ENCODE measurements around the gene PRKG1. TPM values are rescaled to one million over a fixed set of nuclear protein-coding genes. Genes with fewer than 3 reads are reported as not detected.

Gene PRKG1
- total RNA-seq, 1 experiment from 2014 or later = 0.09 TPM

DNA sequence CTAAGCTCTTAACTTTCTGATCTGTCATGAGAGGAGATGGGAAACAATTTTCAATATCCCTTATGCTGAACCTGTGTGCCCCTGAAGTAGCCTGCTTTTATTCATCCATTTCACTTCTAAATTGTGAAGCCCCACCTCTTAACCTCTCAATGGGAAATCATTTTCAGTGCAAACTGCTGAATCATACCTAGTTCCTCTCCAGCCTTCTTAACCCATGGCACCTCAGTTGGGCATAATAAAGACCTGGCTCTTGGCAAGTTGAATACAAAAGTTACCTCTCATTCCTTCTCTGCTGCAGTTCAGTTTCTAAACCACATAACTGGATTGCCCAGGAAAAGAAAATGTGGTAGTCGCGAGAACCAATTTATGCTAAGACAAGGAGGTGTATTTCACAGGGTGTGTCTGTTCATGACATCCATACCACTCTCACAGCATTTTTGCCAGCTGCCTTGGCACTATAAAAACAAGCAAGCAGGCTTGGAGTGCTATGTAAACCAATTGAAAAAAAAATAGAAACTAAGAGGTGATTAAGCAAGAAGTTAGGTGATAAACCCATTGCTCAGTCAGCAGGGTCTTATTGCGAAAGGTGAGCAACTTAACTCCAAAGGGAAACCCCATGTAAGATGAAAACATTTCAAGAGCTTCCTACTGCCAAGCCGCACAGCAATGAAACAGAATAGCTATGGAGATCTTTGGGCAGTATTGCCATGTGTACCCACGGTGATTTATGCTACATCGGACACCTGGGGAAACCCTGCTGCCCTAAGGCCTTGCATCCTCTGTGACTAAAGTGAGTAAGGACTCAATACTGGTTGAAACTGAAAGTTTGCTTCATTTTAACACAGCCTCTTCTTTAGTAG is 1182.8 kb downstream of the PRKG1 start:
- H3K27ac Mint-ChIP-seq (ENCODE audit: unreplicated experiment) = no peak overlapping the region
- no peaks in the 10 kb centered on the region for H3K27me3 Mint-ChIP-seq (ENCODE audit: insufficient read depth, unreplicated experiment)
- H3K9me3 ChIP-seq = no peaks in the 10 kb centered on the region
- H3K4me3 ChIP-seq (ENCODE audit: low read depth, low read length) = no peak overlapping the region
- H3K27me3 ChIP-seq (replicated peaks; ENCODE audit: control insufficient read depth, insufficient read depth, low read length) = no peaks in the 10 kb centered on the region
- intact Hi-C loops (cut with micrococcal nuclease; ENCODE audit: unreplicated experiment) = no loop called here
- no peak overlapping the region for H3K4me3 Mint-ChIP-seq (ENCODE audit: unreplicated experiment)
- H3K4me1 ChIP-seq = no peaks in the 10 kb centered on the region
- ChIA-PET CTCF (no interaction called here), POLR2A (no interaction called here)
- no peaks in the 10 kb centered on the region for H3K9me3 Mint-ChIP-seq (ENCODE audit: unreplicated experiment)
- H3K4me1 Mint-ChIP-seq (ENCODE audit: low read depth, unreplicated experiment) = no peaks in the 10 kb centered on the region
- no TSS peak for BruUV-seq (replicated peaks)
- H3K36me3 ChIP-seq (ENCODE audit: control insufficient read depth, insufficient read depth, low read length) = no peaks in the 10 kb centered on the region
- DNase-seq = no peak
- TF ChIP-seq, protein P1, sequence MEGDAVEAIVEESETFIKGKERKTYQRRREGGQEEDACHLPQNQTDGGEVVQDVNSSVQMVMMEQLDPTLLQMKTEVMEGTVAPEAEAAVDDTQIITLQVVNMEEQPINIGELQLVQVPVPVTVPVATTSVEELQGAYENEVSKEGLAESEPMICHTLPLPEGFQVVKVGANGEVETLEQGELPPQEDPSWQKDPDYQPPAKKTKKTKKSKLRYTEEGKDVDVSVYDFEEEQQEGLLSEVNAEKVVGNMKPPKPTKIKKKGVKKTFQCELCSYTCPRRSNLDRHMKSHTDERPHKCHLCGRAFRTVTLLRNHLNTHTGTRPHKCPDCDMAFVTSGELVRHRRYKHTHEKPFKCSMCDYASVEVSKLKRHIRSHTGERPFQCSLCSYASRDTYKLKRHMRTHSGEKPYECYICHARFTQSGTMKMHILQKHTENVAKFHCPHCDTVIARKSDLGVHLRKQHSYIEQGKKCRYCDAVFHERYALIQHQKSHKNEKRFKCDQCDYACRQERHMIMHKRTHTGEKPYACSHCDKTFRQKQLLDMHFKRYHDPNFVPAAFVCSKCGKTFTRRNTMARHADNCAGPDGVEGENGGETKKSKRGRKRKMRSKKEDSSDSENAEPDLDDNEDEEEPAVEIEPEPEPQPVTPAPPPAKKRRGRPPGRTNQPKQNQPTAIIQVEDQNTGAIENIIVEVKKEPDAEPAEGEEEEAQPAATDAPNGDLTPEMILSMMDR (IDR thresholded peaks at IDR 0.05; ENCODE audit: insufficient read depth in 1 of 2, low read depth in 1 of 2, low read length in 1 of 2, severe bottlenecking in 1 of 2, unreplicated experiment in 1 of 2) = no peak
- no peaks in the 10 kb centered on the region for H3K36me3 Mint-ChIP-seq (ENCODE audit: insufficient read depth, unreplicated experiment)

DNA sequence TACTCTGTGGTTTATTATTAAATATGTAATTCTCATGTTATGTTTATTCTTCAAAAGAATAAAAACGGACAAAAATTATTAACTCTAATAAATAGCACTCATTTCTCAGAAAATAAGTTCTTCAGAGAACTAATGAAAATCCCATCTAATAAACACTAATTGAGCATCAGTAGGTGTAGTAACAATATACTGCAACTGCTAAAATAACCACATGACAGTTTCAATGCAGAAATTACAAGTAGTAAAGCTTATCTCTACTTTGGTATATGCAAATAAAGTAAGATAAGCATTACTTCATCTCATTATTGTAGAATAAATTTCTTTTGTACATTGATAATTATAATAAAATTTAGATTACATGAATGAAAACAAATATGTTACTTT is 1183.4 kb downstream of the PRKG1 start:
- Mint-ChIP-seq H3K4me3 (ENCODE audit: unreplicated experiment) (no peak overlapping the region), H3K27ac (ENCODE audit: unreplicated experiment) (no peak overlapping the region), H3K4me1 (ENCODE audit: low read depth, unreplicated experiment) (no peaks in the 10 kb centered on the region), H3K27me3 (ENCODE audit: insufficient read depth, unreplicated experiment) (no peaks in the 10 kb centered on the region), H3K9me3 (ENCODE audit: unreplicated experiment) (no peaks in the 10 kb centered on the region), H3K36me3 (ENCODE audit: insufficient read depth, unreplicated experiment) (no peaks in the 10 kb centered on the region)
- Histone ChIP-seq H3K4me1 (no peaks in the 10 kb centered on the region), H3K27me3 (replicated peaks; ENCODE audit: control insufficient read depth, insufficient read depth, low read length) (no peaks in the 10 kb centered on the region), H3K36me3 (ENCODE audit: control insufficient read depth, insufficient read depth, low read length) (no peaks in the 10 kb centered on the region), H3K9me3 (no peaks in the 10 kb centered on the region), H3K4me3 (ENCODE audit: low read depth, low read length) (no peak overlapping the region)
- no peak for DNase-seq
- ChIA-PET POLR2A (no interaction called here), CTCF (no interaction called here)
- intact Hi-C loops (cut with micrococcal nuclease; ENCODE audit: unreplicated experiment) = no loop called here
- TF ChIP-seq, protein P1 (IDR thresholded peaks at IDR 0.05; ENCODE audit: insufficient read depth in 1 of 2, low read depth in 1 of 2, low read length in 1 of 2, severe bottlenecking in 1 of 2, unreplicated experiment in 1 of 2) = no peak
- no TSS peak for BruUV-seq (replicated peaks)

DNA sequence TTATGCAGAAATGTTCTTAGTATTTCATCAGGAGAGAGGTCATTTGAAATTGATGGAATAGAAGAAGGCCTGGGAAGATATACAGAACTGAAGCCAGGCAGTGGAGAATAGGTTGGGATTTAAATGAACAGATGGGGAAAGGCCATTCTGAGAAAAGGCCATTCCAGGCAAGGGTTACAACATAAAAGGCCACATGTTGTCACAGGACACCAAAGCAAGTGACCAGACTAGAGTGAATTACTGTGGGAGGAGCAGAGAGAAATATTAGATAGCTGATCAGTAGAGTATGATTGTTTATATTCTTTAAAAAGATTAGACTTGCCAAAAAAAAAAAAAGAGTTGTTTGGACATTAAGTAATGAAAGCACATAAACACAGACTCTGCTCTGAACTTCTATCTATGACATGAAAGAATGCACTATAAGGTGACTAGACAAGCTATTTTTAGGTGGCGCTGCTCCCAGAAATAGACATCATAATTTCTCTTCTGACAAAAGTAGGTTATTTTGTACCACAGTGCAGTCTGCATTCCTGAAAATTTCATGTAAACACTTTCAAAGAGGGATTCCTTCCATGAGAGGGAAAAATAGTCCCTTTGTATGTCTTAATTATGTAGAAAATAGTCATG is 1184.6 kb downstream of the PRKG1 start:
- H3K4me3 ChIP-seq (ENCODE audit: low read depth, low read length) = no peak overlapping the region
- H3K36me3 Mint-ChIP-seq (ENCODE audit: insufficient read depth, unreplicated experiment) = no peaks in the 10 kb centered on the region
- H3K27ac Mint-ChIP-seq (ENCODE audit: unreplicated experiment) = no peak overlapping the region
- no TSS peak for BruUV-seq (replicated peaks)
- H3K27me3 ChIP-seq (replicated peaks; ENCODE audit: control insufficient read depth, insufficient read depth, low read length) = no peaks in the 10 kb centered on the region
- no peaks in the 10 kb centered on the region for H3K9me3 ChIP-seq
- CTCF ChIA-PET = no interaction called here
- H3K27me3 Mint-ChIP-seq (ENCODE audit: insufficient read depth, unreplicated experiment) = no peaks in the 10 kb centered on the region
- H3K4me1 Mint-ChIP-seq (ENCODE audit: low read depth, unreplicated experiment) = no peaks in the 10 kb centered on the region
- TF ChIP-seq, protein P1 (IDR thresholded peaks at IDR 0.05; ENCODE audit: insufficient read depth in 1 of 2, low read depth in 1 of 2, low read length in 1 of 2, severe bottlenecking in 1 of 2, unreplicated experiment in 1 of 2) = no peak
- no peaks in the 10 kb centered on the region for H3K9me3 Mint-ChIP-seq (ENCODE audit: unreplicated experiment)
- no peaks in the 10 kb centered on the region for H3K36me3 ChIP-seq (ENCODE audit: control insufficient read depth, insufficient read depth, low read length)
- POLR2A ChIA-PET = no interaction called here
- intact Hi-C loops (cut with micrococcal nuclease; ENCODE audit: unreplicated experiment) = no loop called here
- H3K4me3 Mint-ChIP-seq (ENCODE audit: unreplicated experiment) = no peak overlapping the region
- no peaks in the 10 kb centered on the region for H3K4me1 ChIP-seq
- no peak for DNase-seq

Data from Caco-2 (cell line).